SH-SY5Y (cell line): ENCODE data around the gene HOXD9.

ENCODE experiments used
- GATA2 ChIP-seq: IDR thresholded peaks from 2 replicates; pipeline ENCODE4 v1.6.1; 2011; ENCODE audit warnings: mild to moderate bottlenecking, low read depth, low read length
- GATA3 ChIP-seq: IDR thresholded peaks from 2 replicates; pipeline ENCODE4 v1.6.1; 2011; ENCODE audit warnings: low read depth, mild to moderate bottlenecking, low read length, moderate library complexity

The HOXD9 gene

DNA sequence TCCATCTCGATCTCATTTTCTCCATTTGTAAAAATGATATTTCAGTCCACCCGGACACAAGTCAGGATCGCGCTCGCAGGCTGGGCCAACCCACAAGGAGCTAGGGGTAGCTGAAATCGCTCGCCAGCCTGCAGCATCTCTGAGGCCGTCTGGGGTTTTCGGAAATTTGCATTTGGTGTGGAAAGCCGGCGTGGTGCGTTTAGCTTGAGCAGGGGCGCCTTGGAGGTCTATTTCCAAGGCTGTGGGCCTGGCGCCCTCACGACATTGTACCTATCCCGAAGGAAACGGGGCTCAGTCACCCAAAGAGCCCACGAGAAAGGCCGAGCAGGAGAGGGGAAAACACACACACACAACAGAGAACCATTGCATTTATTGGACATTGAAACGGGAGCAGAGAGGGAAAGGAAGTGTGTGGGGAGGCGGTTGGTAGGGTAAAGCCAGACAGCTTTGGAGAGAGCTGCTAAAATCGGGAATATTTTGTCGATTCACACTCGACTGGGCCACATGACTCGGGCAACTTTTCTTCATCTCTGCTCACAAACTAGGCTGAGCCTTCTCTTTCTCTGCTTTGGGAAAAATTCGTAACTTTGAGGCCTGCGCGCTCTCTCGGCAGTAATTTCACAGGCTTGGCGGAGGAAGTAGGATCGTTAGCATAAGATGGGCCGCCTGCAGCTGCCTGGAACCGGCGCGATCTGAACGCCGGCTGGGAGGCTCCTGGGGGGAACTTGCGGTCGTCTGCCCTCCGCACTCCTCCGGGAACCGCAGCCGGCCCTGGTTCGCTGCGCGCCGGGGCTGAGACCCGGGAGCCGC is 5.9 kb downstream of the HOXD9 start:
- TF ChIP-seq GATA3 (no peak), GATA2 (no peak)

DNA sequence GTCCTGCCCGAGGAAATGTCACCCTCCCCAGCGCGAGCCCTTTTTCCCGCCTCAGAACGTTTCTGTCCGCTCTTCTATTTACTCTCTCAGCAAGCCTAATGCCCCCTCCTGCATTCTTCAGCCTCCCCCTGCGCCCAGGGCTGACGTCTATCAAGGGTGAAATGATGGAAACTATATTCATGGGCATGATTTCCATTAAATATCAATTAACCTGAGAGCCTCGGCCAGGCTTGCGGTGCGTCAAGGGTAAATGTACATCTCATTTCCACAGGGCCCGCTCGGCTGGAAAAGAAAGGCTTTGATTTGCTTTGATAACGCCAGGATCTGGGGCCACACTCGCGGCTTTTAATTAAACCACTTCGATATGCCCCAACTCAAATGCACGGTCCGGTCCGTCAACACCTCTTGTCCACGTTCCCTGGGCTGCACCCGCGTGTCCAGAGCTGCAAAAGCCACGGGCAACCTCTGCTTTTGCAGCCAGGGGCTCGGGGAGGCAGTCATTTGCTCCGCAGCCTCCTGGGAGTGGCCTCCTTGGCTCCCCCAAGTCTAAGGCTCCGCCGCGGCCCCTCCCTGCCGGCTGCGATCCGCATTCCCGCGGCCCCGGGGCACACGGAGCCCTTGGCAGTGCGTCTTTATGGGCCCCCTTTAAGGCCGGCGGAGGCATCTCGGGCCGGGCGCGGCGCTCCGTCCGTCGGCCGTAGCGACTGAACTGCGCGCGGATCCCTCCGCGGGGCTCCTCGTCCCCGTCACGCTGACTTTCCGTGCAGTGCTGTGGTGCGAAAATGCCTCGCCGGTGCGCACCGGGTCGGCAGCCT is 6.7 kb downstream of the HOXD9 start, which contains the start of gene HOXD8:
Gene HOXD8, plus strand, starts transcription at position 724 of the 815 bp plus-strand sequence. CDS start 662 bp downstream, outside the sequence.
- TF ChIP-seq GATA3: no peak
- TF ChIP-seq GATA2: peak; percentile 50

DNA sequence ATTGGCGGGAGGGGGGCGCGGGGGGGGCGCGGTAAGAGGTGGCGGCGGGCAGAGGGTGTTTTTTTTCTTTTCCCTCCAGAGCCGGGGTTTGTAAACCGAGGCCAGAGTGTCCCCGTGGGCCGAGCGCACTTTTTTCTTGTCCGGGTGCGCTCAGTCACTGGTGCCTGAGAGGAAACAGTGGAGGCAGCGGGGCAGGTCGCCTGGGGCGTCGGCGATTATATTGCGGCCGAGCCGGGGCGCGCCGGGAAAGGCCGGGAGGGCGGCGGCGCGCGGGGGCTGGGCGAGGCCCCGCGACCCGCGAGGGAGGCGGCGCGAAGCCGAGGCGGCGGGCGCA is 7.3 kb downstream of the HOXD9 start:
- no peak for TF ChIP-seq GATA3
- no peak for TF ChIP-seq GATA2

DNA sequence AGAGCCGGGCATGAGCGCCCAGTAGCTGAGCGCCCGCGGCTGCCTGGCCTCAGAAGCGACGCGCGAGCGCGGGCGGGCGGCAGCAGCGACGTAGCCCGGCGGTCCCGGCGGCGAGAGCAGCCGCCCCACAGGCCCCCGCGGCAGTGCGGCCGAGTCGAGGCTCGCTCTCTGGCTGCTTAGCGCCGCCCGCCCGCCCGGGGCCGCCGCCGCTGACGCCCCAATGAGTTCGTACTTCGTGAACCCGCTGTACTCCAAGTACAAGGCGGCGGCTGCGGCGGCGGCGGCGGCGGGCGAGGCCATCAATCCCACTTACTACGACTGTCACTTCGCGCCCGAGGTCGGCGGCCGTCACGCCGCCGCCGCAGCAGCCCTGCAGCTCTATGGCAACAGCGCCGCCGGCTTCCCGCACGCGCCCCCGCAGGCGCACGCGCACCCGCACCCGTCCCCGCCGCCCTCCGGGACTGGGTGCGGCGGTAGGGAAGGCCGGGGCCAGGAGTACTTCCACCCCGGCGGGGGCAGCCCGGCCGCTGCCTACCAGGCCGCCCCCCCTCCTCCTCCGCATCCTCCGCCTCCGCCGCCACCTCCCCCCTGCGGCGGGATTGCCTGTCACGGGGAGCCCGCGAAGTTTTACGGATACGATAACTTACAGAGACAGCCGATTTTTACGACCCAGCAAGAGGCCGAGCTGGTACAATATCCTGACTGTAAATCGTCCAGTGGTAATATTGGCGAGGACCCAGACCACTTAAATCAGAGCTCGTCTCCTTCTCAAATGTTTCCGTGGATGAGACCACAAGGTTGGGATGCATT is 7.8 kb downstream of the HOXD9 start:
- TF ChIP-seq GATA2: no peak
- no peak for TF ChIP-seq GATA3

DNA sequence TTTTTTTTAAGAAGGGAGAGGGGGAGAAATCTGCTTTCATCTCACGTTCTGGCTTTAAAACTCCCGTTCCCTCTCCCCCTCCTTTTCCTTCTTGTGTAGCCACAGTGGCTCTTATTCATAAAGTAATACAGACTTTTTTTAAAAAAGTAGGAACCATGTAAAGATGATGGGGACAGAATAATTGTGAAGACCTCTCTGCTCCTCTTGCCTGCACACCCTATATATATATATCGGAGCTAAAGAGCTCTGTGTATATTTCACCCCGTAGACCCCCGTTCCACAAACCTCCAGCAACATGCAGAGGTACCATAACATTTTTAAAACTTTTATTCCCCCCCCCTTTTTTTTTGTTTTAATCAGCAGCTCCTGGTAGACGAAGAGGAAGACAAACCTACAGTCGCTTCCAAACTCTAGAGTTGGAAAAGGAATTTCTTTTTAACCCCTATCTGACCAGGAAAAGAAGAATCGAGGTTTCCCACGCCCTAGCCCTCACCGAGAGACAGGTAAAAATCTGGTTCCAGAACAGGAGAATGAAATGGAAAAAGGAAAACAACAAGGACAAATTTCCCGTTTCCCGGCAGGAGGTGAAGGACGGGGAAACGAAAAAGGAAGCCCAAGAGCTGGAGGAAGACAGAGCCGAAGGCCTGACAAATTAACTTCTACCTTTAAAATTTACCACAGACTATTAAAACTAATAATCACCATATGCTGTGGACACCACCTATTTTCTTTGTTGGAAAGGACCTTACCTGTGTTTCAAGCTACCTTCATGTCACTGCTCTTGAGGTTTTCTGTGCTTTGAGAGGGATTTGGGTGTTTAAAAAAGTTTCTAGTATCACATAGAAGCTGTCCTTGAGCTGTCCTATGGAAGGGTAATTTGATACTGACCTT is 8.7 kb downstream of the HOXD9 start:
- TF ChIP-seq GATA2 (no peak), GATA3 (no peak)

DNA sequence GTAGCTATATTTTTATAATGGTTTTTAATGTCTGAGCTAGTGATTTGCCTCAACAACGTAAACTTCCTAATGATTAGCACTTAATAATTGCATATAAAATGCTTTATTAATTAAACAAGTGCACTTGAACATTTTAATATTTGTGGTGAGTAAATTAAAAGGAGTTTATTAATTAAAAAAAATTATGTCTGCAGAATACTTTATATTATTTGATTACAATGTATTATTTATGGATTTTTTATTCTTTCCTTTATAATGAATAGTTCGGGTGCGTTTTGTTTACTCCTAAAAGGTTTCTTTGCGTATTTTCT is 9.3 kb downstream of the HOXD9 start:
- TF ChIP-seq GATA3 (no peak), GATA2 (no peak)

DNA sequence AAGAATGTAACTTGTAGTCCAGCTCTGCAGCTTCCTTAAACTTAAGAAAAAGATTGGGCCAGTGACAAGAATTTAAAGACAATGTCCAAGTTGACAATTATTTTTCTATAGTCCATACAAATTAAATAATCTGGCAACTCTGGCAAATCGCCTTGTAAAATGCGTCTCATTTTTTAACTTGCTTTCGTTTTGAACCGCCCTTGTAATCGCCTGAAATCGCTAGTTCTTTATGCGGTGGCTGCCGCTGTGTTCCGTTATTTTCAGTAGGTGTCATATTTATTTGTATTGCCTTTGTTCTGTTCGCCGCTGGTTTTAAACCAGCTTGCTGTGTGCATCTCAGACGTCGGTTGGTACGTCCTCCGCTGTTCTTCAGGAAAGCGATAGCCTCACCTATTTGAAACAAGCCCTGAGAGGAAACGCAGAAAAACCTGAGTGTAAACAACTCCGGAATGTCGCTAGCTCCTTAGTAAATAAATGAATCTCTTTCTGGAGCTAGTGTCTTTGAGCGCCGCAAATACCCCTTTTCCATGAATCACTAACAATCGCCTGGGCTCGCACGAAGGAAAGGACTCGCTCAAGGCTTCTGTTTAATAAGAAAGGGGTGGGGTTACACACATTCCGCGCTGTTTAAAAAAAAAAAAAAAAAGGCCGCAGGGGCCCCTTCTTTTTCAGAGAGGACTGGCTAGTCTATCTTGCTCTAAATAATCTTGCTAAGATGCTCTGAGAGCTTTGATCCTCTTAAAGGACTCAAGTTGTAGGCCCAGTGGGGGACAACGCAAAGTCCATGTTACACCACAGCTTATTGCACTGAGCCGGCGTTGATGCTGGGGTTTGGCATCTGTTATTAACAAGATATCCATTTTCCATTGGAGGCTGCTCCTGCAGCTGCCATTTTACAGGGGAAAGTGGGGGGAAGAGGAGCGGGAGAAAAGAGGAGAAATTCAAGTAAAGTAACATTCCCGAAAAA is 10.0 kb downstream of the HOXD9 start:
- TF ChIP-seq GATA3: no peak
- TF ChIP-seq GATA2: no peak

DNA sequence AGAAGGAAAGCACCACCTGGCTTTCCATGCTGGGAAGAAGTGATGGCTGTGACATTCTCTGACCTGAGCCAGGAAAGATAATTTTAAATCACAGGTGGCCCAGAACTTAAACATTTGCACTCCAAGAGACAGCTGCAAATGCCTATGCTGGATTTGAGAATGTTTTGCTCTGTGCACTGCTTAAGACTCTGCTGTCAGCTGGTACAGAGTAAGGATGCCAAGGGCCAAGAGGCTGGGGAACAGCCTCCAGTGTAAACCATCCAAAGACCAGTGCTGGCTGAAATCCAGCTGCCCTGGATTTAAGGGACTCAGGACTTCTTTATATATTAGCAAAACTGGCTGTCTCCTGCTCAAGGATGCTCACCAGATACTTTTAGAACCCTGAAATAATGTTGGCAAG is 10.9 kb downstream of the HOXD9 start:
- TF ChIP-seq GATA2: no peak
- no peak for TF ChIP-seq GATA3

DNA sequence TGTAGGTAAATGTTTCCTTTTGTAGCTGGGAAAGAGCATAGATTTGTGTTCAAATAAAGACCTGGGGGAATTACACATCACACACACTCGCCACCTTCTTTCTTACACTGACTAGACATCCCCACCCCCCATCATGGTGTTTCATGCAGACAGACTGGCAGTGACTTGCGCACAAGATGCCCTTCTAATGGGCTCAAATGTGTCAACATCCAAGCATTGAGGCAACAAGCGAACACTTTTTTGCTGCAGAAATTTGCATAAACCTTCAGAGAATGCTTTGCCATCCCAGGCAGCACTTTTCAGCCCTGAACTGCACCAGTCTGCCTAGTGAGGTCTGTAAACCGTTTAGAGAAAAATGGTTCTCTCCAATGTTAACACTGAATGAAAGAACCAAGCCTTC is 11.5 kb downstream of the HOXD9 start:
- TF ChIP-seq GATA3 (no peak), GATA2 (no peak)

DNA sequence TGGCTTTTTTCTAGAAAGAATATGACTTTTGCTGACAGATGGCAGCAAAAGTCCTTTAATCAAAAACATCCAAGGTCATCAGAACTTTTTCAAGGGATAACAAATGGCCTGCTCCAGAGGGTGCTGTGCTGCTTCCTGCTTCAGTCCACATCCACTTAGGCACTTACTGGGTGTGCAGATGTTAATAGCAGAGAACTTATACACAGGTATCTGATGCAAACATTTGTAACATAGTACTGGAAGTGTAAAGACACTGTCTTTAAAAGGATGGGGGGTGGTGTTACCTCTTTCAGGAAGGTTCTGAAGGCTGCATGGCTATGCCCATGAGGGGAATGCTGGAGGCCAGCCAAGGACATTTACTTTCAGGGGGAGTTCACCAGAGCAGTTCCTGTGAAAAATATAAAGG is 12.5 kb downstream of the HOXD9 start:
- TF ChIP-seq GATA3 (no peak), GATA2 (no peak)

DNA sequence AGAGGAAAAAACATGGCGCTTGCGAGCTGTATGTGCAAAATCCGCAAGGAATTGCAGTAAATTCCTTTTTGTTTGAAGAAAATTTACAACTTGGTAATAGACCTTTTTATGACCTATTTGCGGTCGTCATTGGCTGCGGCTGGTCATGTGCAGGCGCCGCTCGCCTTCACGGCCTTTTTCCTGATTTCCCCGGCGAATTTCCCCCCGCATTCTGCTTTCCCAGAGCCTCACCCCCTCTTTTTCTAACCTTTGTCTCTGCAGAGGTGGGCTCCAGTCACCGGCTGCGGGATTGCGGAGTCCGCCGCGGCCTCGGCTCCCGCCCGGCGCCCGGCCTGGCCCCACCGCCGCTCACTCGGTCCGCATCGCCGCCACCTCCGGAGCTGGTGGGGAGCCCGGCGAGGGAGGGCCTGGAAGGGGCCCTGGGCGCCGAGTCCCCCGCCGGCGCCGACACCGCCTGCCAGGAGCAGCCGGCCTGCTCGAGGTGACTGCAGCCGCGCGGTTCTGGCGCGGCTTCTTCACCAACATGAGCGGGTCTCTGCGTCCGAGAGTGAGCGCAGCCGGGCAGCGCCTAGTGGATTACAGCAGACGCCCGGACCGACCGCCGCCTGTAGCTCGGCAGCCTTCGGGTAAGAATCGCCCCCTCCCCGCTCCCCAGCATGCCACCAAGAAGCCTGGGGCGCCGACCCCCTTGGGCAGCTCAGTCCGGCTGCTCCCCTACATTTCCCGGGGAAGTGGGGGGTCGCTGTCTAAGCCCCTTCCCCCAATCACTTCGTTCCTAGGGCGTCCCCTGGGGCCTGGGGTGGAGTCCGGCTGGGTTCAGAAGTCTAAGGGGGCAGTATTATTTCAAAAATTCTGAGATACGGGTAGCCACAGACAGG is 14.1 kb downstream of the HOXD9 start:
- TF ChIP-seq GATA2 (no peak), GATA3 (no peak)

DNA sequence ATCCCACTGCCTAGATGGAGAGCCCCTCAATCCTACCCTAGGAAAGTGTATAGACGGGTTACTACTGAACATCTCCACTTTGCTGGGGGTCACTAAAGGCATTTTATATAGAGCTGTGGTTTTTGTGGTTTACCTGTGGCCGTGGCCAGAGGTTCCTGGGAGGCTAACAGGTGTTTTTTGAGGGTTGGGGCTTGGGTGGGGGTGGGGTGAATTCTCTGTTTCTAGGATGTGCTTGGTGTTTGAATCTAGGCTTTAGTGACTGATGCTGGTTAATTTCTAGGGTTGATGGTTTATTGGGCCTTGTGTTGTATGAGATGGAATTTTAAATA is 14.7 kb downstream of the HOXD9 start:
- TF ChIP-seq GATA3 (no peak), GATA2 (no peak)
